Left cardiac atrium (tissue), 4 donors: Measurements from ENCODE around the gene KCNMB1. TPM values are rescaled to one million over a fixed set of nuclear protein-coding genes. Genes with fewer than 3 reads are reported as not detected.

ENCODE experiments used
- ATAC-seq, 2 donors: fragments of 200-7000 bp; cut with Tn5 transposase; one replicate each; pipeline ENCODE4 v1.9.1; 2020; ENCODE audit warnings: mild to moderate bottlenecking in 2 of 2, moderate library complexity in 2 of 2
- DNase-seq: peaks from one replicate; pipeline ENCODE4 v3.0.0-alpha.2; 2020
- intact Hi-C, 2 donors: fragments of 100-400 bp; cut with DNase I; formaldehyde crosslinking; loops; one replicate each; pipeline versions ENCODE4 v1.14.1 to v1.15.1; 2022 to 2023
- long read RNA-seq: library from polyadenylated mRNA; unstranded; transcript quantifications from one replicate; pipeline ENCODE4 v2.0.0, GENCODE V29; 2021
- total RNA-seq, 2 donors: library from RNA; stranded (reverse); fragmentation: NEBNext Ultra II Directional; extraction: Animal tissue kit (Norgen Biotek cat#: 25700); gene quantifications; one replicate each; pipeline ENCODE4 v1.2.1, GENCODE V29; 2021
- donor health status: DM: no; HTN: yes; CAD: no.
- donor health status: DM: no; HTN: yes; CAD: no; lungs with severe emphysema.
- donor health status: DM: yes; HTN: yes; CAD: no.
- donor health status: Dilated cardiomyopathy.

Gene KCNMB1
- 1 to 10 TPM; 2.2 to 6.0 TPM for total RNA-seq
- long read RNA-seq, full-length matches to known transcripts = 6 of 6 reads
- long read RNA-seq, partial matches to known transcripts = 0 of 6 reads
- long read RNA-seq, other reads (novel, unspliced or antisense) = 0 of 6 reads

DNA sequence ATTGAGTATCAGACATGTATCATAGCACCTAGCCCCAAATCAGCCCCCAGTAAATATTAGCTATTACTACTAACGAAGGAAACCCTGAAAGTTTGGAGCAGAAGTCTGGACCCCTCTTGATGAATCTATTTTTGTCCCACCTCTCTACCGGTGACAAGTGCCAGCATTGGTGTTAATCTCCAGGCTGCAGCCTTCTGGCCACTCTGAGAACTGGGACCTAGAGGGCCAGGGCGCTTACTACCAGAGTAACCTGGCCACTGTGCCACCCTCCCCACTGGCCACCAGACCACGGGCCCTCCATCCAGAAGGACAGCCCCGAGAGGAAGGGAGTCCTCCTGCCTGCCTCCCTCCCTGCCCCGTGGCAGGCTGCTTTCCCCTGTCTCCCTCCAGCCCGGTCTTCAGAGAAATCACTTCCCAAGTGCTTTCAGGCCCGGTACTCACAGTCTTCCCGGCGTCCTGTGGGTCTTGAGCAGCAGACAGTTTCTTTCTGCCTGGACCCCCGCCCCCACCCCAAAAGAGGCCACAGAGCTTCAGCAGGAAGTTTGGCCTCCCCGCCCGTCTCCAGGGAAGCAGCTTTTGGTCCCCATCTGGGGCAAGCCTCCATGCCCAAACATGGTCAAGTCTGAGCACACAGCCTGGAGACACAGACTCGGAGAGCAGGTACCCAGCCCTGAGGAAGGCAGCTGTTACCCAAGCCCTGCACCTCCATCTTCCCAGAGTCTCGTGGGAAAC lies at the start of gene KCNMB1:
Gene KCNMB1, minus strand, starts transcription at position 550 of the 732 bp plus-strand sequence. CDS start 3,920 bp downstream, outside the sequence.
- DNase-seq (no peak), ATAC-seq (peak; percentile 78 to 80)
- intact Hi-C loops = no loop called here

DNA sequence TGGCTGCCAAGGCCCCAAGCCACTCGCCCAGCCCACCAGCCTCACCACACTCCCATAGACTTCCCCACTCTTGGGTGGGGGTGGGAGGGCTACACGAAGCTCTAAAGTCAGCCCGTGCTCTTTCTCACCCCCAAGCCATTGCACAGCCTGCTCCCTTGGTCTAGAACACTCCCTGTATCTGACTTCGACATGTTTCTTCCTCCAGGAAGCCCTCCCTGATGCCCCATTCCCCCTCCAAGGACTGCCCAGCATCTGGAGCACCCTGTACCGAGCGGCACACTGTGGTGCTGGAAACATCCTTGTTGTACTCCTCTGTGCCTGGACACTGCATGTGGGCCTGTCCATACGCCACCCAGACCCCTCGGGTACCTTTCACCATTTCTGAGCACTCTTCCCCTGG lies 49.4 kb upstream of the KCNMB1 start:
- DNase-seq = no peak
- intact Hi-C loops = loop anchor here in 1 of 2 donors (5.0 kb wide), 1 partner anchor 189 kb away; no protein-coding TSS in a partner anchor
- ATAC-seq = no peak

DNA sequence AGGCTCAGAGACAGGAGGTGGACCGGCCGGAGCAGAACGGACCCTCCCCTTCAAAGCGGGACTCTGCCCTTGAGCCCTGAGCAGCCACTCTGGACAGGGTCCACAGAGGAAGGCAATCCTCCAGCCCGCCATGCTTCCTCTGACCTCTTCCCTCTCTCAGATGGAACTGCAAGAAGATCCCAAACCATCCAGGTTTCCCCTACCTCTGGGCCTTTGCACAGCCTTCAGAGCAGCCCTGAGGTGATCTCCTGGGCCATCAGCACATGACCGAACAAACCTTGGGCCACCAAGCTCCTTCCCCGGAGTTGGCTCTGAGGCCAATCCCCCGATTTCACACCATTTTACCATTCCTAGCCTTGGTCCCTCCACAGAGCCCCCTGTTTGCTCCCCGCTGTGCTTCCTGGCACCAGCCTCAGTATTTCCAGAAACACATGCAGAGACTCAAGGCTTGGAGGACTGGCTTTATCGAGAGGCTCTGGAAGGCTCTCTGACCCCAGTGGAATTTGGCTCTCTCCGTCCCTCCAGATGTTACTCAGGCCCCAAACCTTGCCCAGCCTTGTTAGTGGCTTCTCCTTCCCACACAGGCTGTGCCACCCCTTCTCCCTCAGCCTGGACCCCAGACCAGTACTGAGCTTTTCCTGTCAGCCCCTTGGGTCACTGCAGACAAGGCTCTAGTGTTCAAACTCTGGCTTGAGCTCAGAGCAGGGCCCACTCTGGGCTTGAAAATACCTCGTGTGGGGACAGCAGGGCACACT lies 48.6 kb upstream of the KCNMB1 start:
- DNase-seq (no peak), ATAC-seq (no peak)
- intact Hi-C loops = loop anchor here in 1 of 2 donors (5.0 kb wide), 1 partner anchor 190 kb away; no protein-coding TSS in a partner anchor

DNA sequence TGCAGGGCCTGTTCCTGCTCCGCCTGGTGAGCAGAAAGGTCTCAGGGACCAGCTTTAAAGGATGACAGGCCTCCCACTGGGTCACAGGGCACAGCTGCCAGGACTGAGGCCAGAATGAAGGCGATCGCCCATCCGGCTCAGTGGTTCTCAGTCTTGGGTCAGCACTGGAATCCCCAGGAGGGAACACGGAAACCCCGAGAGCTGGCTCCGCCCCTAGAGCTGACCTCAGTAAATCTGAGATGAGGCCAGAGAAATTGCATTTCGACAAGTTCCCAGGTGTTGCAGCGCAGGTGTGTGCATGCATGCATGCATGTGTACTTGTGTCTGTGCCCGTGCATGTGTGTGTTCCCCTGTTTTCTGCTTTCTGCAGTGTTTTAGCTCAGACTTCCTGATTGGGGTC lies 47.2 kb upstream of the KCNMB1 start:
- DNase-seq (no peak), ATAC-seq (no peak)
- intact Hi-C loops = loop anchor here in 1 of 2 donors (5.0 kb wide), 1 partner anchor 191 kb away; no protein-coding TSS in a partner anchor

DNA sequence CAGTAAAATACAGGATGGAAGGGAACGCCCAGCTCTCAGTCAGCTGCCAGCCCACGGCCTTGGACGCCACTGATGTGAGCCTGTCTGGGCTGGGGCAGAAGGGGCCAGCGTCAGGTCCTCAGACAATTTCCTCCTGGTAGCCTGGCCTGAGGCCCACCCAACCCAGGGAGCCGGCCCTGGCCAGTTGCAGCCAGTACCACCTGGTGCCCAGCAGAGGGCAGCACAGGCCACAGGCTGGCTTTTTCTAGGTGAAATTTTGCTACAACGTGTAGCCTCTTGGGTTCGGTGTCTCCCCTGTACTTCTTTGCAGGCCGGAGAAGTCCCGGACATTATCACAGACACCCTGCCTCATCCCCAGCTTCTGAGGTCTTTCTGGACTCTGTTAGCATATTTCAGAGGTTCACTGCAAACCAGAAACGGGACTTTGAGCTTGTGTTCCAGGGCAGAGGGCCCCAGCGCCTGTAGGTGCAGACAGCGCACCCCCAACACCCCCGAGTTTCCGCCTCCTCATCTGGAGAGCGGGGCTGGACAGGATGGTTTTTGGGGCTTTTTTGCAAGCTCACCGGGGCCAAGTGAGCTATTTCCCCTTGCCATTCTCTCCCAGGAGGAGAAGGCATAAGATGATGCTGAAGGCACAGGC lies 45.9 kb upstream of the KCNMB1 start:
- DNase-seq (peak; percentile 72), ATAC-seq (peak; percentile 80 to 88)
- intact Hi-C loops = loop anchor here (1.0 to 5.0 kb wide), 3 partner anchors 188 to 198 kb away; no protein-coding TSS in a partner anchor

- ATAC-seq (no peak), DNase-seq (no peak)
- intact Hi-C loops = no loop called here
Observed at GRCh38 chr5:170432669-170433068, 43.5 kb upstream of the KCNMB1 start.

- intact Hi-C loops = no loop called here
- no peak for ATAC-seq
- no peak for DNase-seq
Observed at GRCh38 chr5:170431571-170431970, 42.4 kb upstream of the KCNMB1 start.

DNA sequence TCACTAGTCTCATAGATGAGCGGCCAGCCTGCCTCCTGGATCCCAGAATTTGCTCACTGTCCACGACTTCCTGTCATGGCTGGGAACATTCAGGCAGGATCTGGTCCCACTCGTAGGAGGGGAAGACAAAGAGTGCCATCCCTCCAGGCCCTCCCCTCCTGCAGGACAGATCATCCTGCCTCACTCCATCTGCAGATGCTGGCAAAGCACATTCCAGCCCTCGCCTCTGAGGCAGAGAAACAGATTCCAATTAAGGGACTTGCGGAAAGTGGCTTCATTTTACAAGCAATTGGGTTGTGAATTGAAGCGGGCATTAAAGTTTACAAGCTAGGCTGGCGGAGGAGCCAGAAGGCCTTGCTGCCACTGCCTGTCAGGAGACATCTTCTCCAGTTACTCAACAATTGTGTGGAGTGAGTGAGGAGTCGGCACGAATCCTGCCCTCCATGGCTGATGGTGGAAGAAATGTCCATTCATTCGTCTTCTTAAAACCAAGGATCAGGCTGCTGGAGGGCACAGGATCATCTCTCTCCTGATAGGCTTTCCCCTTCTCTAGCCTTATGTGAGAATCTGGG lies 41.8 kb upstream of the KCNMB1 start:
- DNase-seq = no peak
- intact Hi-C loops = no loop called here

GRCh38 chr5:170430256-170430655 lies 41.1 kb upstream of the KCNMB1 start:
- intact Hi-C loops = no loop called here
- ATAC-seq = no peak
- DNase-seq = no peak

More for the DNA sequence above, 41.8 kb upstream of the KCNMB1 start:
- ATAC-seq = no peak

- ATAC-seq = peak in 1 of 2 donors; percentile 17
- intact Hi-C loops = no loop called here
Observed at GRCh38 chr5:170429014-170429413, 39.8 kb upstream of the KCNMB1 start.

GRCh38 chr5:170427672-170428236 lies 38.6 kb upstream of the KCNMB1 start:
- ATAC-seq (peak in 1 of 2 donors; percentile 12), DNase-seq (peak; percentile 31)
- intact Hi-C loops = no loop called here

More at GRCh38 chr5:170429014-170429413, 39.8 kb upstream of the KCNMB1 start:
- no peak for DNase-seq

DNA sequence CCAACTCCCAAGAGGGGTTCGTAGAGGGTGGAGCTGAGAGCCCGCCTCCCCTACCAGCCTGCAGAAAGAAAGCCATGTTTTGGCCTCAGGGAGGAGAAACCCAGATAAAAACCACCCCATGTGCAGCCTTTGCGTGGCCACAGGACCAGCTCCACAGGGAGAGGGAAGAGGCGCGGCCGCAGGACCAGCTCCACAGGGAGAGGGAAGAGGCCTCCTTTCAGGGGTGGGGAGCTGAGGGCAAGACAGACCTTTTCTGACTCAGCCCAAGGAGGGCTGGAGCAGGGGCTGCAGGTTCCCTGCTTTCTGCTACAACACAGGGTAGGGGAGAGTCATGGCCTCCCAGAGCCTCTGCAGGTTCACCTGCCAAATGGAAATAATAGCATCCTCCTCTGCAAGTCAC lies 37.6 kb upstream of the KCNMB1 start:
- DNase-seq = no peak
- ATAC-seq = no peak
- intact Hi-C loops = no loop called here

- ATAC-seq (peak in 1 of 2 donors; percentile 12), DNase-seq (no peak)
- intact Hi-C loops = no loop called here
Observed at GRCh38 chr5:170426149-170426767, 37.1 kb upstream of the KCNMB1 start.

GRCh38 chr5:170425731-170426130 lies 36.6 kb upstream of the KCNMB1 start:
- no peak for DNase-seq
- no peak for ATAC-seq
- intact Hi-C loops = no loop called here

GRCh38 chr5:170424629-170425028 lies 35.5 kb upstream of the KCNMB1 start:
- intact Hi-C loops = loop anchor here (5.0 kb wide), 2 partner anchors 157 to 322 kb away; no protein-coding TSS in a partner anchor
- DNase-seq = no peak
- ATAC-seq = no peak

DNA sequence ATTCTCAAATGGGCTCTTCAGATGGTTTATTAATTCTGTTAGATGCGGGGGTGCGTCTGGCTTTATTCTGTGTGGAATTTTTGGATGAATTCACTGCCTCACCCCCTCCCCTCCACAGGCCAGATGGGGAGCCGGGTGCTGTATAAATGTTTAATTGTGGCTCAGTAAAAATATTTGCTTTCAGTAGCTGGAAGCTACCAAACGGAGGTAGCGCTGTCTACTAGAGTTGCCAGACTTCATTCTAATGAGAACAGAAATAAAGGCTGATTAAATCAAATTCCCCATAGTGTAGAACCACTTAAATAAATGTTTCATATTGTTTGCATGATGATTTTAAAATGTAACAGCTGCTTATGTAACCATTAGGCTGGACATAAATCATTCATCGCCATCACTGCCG lies 34.5 kb upstream of the KCNMB1 start:
- ATAC-seq (no peak), DNase-seq (no peak)
- intact Hi-C loops = loop anchor here (5.0 kb wide), 2 partner anchors 156 to 321 kb away; no protein-coding TSS in a partner anchor

DNA sequence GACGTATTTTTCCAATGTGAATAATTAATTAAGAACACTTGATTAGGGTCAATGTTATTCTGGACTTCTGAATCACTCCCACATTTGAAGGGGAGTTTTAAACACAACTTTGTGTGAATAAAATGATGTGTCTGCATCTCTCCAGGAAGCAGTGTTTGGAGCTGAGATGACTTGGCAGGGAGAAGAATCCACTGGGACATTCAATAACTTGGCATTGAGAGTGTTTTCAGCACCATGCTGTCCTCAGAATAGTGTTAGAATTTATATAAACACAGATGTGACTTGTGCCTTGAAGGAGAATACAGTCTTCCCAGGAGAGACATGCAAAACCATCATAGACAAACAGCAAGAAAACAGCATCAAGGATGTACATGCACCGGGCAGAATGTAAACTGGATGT lies 32.7 kb upstream of the KCNMB1 start:
- no peak for DNase-seq
- ATAC-seq = peak; percentile 24 to 67
- intact Hi-C loops = loop anchor here (2.0 to 5.0 kb wide), 4 partner anchors 153 to 320 kb away; no protein-coding TSS in a partner anchor

DNA sequence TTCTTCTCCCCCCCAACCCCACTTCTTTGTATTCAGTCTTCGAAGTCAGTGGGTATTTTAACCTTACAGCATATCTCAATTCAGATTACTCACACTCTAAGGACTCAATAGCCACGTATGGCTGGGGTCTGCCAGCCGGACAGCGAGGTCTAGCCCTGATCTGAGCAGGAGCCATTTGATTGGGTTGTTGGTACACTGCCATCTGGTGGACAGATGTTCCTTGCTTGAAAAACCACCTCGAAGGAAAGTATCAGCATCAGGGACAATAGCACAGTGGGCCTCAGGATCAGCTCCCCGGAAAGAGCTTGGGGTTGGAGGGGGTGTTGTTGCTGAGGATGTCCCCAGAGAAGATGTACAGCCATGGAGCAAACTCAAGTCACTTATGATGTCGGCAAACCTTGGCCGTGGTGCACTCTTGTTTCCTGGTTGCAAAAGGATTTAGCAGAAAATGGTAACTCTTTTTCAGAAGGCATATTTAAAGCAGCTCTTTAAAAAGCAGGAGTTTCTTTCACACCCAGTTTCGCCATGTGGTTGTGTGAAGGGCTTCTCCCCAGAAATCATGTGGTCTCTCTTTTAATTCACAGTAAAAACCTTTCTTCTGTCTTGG lies 31.7 kb upstream of the KCNMB1 start:
- intact Hi-C loops = loop anchor here (2.0 to 5.0 kb wide), 4 partner anchors 152 to 319 kb away; no protein-coding TSS in a partner anchor
- ATAC-seq (peak; percentile 76 to 77), DNase-seq (peak; percentile 65)
